GM18868 (cell line): ENCODE data around the gene C14orf132.

ENCODE experiments used
- ATAC-seq: cut with Tn5 transposase; IDR thresholded peaks from one replicate; pipeline ENCODE4 v1.9.1; 2021; ENCODE audit warnings: mild to moderate bottlenecking, moderate library complexity; ENCODE audit not compliant: unreplicated experiment

Gene C14orf132

DNA sequence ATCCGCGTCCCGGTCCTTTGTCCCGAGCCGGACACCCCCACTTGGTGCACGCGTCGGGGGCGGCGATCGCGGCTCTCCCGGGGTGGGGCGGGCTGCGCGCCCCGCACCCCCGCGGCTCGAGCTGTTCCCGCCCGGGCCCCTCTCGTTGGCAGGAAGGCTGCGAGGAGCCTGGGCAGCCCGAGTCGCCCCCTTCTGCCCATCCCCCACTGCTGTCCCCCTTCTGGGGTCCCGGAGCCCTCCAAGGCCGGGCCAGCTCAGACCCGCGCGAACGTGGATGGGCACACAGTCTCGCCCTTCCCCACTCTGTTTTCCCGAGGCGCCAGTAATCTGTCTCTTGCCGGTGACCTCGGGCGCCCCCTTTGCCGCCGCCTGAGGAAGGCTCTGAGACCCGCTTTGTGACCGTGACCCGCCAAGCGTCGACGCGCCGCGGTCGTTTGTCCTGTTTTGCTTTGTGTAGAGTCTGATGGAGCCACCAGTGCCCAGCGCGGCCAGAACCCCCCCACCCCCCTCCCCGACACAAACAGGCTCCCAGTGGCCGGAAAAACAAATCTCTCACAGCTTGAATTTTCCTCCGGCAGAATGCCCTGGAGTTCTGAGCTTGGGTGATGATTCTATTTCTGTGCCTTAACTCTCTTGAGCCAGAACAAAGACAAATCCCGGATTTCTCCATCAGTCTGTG, 610 bp downstream of the C14orf132 start:
- ATAC-seq, result no peak

DNA sequence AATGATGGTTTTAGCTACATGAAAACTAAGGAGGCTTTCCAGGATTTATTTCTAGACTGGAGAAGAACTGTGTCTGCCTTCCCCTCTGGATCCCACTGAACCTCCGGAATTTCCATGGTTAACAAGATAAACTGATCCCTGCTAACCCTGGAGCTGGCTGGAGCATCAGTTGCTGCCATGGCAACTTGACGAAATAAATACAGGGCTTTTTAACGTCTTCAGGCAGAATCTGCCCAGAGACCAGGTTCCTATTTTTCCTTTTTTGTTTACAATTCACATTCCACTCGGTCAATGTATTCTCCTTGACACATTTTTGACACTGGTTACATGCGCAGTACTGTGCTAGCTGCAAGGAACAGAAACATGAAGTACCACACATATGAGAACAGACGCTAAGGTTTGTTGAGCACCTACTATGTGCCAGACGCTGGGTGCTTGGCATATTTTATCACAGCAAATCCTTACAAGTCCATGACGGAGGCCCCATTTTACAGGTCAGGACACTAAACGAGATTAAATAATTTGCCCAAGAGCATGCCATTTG, 1.7 kb downstream of the C14orf132 start:
- ATAC-seq, result no peak

DNA sequence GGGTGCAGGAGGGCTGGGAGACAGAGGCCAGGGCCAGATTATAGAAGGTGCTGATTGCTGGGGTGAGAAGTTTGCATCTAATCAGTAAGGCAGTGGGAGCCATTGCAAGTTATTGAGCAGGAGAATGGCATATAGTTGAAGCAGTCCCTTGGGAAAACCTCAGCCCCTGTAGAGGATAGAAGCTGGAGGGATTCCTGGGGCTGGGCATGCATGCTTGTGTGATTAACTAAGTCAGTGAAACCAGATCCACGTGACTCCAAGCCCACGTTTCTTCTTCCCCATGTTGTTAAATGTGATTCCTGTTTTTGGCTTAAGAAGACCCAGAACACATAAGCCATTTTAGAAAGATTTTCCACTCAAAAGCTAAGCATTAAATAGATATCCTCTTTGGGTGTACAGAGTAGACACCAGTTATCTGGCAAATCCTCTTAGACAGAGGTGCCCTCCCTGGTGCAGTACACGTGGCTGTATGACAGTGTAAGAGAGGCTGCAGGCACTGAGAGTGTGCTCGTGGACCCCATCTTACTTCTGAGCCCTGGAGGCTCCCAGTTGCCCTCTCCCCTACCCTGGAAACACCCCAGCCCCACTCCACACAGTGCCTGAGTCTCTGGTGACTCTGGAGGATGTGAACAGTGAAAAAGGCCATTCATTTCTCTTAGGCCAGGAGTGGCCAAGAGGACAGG, 3.2 kb downstream of the C14orf132 start:
- no peak for ATAC-seq

DNA sequence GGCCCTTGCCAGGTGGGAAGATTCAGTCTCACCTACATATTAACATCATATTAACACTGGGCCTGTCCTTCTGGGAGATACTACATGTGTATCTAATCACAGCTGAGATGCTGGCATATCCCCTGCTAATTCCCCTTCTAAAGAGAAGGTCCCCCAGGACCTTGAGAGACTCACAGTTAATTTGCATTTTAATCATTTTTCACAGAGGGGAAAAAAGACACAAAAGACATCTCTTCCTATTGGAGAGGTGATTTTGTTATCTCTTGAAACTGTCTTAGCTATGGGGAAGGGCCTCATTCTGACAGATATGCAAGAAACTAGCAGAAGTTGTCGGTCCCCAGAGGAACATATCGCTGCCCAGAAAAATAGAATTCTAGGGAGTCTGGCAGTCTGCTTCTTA, 7.5 kb downstream of the C14orf132 start:
- no peak for ATAC-seq

DNA sequence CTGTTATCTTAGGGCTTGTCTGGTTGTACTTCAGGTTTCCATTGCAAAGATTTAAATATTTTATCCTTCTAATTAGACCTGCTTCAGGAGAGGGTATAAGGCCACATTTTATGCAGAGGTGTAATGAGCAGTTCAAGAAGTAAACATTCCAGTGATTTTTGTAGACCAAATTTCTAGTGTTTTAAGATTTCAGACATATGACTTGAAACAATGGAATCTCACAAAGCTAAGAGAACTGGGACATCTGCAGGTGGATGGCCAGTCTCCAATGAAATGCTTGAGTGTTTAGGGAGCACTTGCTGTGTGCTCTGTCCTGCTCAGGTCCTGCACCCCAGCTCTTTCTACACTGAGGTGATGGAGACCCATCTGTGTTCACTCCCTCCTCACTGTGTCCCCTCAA, 7.9 kb downstream of the C14orf132 start:
- ATAC-seq, result no peak

DNA sequence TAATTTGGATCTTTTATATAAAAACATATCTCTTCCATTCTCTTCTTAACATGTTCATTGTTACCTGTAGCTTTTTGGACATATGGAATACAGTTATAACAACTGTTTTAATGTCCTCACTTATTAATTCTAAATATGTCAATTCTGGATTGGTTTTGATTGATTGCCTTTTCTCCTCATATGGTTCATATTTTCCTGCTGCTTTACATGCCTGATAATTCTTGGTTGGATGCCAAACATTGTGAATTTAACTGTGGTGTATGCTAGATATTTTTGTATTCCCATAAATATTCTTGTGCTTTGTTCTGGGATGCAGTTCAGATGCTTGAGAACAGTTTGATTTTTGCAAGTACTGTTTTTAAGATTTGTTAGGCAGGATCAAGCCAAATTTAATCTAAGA, 10.8 kb downstream of the C14orf132 start:
- no peak for ATAC-seq

DNA sequence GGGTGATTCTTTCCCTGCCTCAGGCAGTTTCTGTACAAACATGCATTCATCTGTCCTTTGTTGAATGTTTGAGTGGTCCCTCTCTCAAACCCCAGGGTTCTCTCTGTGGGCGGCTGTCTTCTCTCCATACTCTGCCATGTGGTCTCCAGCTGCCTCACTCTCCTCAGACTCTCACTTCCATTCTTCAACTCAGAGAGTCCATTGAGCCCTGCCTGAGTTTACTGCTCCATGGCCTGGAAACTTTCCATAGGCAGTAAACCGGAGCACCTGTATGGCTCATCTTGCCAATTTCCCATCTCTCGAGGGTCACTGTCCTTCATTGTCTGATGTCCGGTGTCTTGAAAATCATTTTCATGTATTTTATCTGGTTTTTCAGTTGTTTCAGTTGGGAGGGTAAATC, 11.3 kb downstream of the C14orf132 start:
- no peak for ATAC-seq

DNA sequence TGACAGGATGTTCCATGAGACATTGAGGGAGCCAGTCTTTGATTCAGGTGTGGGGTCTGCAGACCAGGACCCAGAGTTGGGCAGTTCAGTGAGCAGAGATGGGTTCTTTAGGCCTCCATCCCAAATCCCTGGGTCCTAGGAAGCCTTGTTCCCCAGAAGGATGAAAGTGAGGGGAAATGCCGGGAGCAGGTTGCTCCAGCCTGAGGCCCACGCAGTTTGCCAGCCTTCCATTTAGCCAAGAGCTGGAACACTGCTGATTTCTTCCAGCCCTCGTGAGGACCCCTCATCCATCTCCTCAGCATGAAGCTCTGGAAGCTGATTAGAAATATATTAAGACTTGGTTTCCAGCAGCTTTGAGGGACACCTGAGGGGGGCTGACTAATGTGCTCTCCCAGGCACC, 12.1 kb downstream of the C14orf132 start:
- ATAC-seq, result no peak

DNA sequence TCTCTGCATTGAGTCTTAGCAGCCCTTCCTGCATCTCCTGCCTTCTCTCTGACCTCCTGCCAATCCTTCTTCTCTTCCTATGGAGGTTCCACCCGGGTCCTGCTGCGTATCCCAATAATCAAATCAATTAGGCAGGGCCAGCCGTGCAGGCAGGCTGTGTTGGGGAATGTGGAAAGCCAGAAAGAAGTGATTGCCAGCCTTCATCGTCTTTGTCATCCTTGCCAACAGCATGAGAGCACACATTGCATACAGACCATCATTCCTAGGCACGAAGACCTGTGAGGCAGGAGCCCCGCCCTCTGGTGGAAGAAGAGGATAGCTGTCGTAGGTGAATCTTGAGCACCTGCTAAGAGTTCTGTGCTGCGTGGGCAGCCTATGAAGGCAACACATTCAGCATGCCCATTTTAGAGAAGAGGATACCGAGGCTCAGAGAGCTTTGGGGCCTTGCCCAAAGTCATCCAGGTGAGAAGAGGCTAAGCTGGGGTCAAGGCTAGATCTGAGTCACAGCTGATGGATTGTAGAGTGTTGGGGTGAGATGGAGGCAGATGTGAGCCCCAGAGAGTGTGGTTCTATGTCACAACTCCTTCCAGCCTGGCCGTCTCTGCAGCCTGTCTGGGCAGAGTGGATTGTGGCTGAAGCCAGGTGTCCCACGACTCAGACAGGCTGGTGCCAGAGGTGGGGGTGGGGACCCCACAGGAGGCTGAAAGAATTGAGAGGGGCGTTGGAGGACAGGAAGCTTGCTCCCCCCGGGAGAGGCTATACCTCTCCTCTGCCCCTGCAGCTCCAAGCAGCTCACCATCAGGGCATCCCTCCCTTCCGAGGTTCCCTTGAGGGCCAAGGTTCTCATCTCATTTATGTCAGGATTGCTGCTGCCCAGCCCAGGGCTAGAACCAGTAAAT, 12.7 kb downstream of the C14orf132 start:
- peak; percentile 58 for ATAC-seq

DNA sequence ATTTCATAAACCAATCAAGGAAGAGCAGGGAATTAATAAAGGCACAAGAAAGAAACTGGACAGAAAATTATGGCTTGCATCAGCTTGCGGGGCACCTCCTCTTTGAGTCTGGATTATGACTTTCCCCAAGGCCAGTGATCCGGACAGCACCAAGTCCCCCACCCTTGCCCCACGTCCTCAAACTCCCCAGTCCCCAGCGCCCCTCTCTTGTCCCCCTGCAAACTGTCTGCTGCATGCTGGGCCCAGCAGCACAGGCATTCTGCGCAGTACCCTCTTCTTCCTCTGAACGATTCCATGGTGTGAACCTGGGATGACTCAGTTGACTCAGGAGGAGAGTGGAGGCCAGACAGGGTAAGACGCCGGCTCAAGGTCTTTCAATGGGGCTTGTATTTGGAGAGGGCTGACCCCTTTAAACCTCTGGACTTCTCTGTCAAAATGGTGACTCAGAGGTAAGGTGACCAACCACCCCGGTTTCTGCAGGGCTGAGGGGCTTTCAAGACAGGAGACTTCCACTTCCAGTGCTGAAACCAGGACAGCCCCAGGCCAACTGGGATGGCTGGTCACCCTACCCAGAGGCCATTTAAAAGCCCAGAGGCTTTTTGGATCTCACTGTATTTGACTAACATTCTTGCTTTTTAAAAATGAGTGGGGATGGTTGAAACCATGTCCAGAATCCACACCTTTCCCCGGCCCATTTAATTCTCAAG, 13.5 kb downstream of the C14orf132 start:
- no peak for ATAC-seq

DNA sequence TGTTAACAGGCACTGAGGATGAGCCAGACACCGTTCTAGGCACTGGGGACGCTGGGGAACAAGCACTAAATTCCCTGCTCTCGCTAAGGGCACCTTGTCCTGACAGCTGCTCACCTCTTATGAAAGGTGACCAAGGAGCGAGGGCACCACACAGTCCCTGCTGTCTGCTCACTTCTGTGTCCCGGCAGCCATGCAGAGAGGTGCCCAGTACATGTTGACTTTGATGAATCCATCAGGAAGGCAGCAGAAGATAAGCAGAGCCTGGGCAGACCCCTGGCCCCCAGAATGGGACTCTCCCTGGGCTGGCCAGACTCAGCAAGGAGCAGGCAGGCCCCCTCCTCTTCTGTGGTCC, 14.1 kb downstream of the C14orf132 start:
- ATAC-seq, result no peak

DNA sequence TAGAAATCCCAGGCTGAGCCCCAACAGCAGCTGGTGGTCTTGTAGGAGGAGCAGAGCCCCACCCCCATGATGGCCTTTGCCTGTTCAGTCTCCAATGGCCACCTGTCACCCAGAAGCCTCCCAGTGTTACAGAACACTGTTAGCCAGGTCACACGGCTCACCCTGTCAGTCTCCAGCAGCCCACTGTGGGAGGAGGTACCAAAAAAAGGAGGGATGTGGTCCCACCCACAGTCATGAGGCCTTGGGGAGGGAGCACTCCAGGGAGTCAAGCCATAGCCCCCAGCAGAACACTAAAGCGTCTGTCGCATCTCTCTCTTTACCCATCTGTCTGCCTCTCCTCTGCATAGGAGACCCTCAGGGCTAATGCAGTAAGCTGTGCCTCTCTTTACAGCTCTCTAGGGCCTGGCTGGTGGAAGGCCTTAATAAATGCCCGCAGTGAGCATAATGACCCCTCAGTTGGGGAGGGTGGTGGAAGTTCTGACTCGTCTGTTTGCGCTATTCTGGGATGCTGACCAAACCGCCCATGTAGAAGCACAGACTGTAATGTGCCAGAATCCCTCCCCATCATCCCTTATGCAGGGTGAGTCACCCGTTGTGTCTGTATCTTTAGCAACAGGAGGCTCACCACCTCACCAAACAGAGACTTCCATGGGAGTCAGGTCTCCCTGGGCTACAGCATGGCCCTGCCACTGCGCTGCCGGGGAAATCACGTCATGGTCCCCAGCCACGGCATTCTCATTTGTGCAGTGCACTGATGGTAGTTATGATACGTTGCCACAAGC, 14.6 kb downstream of the C14orf132 start:
- ATAC-seq, result no peak

DNA sequence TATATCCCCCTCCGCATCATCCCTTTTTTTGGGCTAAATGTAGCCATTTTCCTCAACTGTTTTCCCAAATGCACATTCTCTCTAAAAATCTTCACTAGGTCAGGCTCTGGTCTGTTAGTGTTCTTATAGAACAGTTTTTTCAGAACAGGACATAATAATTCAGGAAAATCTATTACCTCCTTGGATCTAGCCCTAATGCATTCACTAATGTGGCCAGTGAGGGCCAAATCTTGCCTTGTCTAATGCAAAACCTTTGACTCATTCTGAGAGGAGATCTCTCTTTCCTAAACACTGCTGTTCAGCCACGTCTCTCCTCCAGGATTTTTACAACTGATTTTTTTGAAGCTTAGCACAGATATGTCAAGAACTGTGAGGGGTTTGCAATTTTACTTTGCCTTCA, 15.5 kb downstream of the C14orf132 start:
- no peak for ATAC-seq

DNA sequence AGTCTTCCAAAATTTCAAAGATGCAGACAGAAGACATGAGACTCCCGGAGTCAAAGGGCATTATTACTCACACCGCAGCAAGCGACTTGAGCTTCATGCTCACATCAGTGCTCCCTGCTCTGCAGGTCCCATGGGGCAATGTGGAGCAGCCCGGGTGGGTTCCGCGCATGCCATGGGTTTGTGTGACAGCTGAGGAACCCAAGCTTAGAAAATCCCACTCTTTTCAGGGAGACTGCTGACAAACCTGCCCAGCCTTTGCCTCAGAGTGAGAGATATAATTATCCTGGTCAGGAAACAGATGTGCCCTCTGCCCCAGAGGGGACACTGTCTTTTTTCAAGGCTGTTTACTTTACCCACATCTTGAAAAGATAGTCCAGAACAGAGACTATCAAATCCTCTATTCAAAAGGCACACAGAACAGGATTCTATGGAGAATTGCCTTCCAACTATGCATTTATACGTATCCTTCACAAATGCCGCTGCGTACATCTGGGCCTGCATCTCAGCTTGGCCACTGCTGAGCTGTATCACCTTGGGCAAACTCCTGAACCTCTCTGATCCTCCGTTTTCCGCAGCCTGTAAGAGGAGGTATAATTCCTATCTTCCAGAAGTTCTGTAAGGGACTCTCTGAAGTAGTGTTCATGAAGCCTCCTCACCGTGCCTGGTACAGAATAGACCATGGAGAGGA, 16.0 kb downstream of the C14orf132 start:
- ATAC-seq, result no peak

DNA sequence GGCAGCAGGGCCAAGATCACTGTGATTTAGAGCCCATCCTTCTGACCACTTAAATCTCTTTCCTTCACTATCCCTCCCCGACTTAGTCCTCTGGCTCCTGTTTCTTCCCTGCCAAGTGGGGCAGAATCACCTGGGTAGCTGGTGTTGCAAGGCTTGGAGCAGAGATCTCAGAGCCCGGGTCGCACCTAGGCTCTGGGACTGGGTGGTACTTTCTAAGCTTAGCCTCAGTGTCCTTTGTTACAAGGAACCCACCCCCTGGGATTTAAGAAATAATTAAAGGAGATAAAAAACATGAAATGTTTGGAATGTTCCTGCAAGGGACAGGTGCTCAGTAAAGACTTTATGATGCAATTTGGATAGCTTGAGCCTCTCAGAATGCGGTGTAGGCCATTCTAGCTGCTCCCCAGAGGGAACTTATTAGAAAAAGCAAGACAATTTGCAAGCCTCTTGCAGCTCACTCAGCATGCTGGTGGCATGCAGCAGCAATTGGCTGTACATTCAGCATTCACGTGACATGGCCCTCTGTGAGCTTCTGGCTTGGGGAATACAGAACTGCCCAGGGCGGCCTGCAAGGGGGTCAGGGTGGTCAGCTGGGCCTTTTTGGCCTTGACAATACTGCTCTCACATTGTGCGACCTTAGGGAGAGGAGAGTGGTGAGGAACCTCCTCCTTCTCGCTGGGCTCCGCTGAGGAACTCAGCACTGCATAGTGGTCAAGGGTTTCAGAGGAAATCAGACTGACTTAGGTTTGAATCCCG, 16.8 kb downstream of the C14orf132 start:
- no peak for ATAC-seq

DNA sequence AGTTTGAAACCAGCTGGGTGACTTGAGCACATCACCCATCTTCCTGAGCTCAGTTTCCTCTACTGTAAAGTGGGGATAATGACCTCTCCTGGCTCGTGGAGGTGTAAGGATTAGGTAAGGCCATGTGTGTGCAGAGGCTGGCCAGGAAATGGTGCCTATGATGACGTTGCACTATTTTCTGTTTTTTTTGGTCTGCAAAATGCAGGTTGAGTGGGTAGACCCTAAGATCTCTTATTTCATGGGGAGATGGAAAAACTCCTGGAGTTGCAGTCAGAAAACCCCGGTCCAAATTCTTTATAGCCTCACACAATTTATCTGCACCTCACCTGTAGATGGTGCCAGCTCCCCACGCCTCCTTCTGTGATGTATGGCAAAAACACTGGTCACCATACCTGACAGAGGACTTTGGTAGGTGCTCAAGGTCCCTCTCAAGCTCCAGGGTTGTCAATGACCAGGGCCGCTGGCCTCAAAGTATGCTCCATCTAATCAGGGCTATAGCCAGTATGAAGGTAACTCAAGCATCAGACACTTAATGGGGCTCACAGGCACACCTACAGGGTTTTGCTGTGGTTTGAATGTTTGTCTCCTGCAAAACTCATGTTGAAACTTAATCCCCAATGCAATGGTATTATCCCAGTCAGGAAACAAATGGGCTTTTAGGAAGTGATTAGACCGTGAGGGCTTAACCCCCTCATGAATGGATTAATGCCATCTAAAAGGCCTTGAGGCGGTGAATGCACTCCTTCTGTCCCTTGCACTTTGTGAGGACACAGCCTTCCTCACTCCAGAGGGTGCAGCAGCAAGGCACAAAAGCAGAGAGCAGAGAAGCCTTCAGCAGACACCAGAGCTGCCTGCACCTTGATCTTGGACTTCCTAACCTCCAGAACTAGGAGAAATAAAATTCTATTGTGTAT, 17.6 kb downstream of the C14orf132 start:
- no peak for ATAC-seq

DNA sequence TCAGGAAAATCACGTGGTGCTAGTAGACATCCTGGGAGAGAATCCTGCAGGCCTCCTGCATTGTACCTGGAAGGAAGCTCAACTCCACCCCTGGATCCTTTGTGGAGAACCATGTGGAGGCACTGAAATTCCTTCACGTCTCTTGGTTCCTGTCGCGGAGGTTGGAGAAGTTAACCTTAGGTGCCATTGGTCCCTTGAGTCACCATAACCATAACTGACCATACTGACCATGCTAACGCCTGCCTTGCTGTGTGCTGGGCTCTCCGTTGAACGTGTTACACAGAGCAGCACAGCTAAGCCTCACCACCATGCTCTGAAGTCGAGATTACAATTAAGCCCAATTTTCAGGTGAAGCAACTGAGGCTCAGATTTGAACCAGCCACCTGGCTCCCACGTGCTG, 18.6 kb downstream of the C14orf132 start:
- ATAC-seq, result no peak
